Measurements from ENCODE around the gene NUDT19.
"Not testable (repeated sequence)": the region's sequence is repeated elsewhere in the genome, so short reads cannot be mapped to it uniquely, and the experiment has no call there.

NUDT19 gene

DNA sequence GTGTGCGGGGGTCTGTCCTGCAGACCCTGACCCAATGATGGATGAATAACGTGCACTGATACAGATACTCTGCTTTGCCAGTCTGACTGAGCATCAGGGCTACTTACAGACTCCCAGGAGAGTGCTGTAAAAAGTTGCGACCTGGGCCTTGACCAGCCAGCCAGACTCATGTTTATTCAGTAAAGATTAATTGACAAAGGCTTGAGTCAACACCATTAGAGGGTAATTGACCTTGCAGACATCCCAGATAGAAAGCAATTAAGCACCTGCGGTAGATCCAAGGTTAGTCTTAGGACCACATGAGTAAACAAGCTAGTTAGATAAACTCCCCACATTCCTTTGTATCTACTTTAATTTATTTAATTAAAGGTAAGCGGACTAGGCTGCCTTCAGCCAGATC is 10.4 kb downstream of the NUDT19 start:
- no peak overlapping the region for H3K4me3 ChIP-seq
- TF ChIP-seq, protein P1, sequence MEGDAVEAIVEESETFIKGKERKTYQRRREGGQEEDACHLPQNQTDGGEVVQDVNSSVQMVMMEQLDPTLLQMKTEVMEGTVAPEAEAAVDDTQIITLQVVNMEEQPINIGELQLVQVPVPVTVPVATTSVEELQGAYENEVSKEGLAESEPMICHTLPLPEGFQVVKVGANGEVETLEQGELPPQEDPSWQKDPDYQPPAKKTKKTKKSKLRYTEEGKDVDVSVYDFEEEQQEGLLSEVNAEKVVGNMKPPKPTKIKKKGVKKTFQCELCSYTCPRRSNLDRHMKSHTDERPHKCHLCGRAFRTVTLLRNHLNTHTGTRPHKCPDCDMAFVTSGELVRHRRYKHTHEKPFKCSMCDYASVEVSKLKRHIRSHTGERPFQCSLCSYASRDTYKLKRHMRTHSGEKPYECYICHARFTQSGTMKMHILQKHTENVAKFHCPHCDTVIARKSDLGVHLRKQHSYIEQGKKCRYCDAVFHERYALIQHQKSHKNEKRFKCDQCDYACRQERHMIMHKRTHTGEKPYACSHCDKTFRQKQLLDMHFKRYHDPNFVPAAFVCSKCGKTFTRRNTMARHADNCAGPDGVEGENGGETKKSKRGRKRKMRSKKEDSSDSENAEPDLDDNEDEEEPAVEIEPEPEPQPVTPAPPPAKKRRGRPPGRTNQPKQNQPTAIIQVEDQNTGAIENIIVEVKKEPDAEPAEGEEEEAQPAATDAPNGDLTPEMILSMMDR (IDR thresholded peaks at IDR 0.05), result no peak
- H3K27ac ChIP-seq, result no peak overlapping the region
- no peak for DNase-seq (ENCODE audit: low spot score)

DNA sequence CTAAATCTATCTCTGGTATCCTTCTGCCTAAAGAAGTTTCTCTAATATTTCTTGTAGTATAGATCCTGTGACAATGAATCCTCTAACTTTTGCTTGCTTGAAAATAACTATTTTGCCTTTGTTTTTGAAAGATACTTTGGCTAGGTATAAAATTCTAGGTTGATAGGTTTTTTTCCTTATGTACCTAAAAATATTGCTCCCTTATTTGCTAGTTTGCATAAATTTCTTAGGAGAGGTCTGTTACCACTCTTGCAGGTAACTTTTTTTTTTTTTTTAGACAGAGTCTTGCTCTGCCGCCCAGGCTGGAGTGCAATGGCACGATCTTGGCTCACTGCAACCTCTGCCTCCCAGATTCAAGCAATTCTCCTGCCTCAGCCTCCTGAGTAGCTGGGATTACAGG is 12.4 kb downstream of the NUDT19 start:
- not testable (repeated sequence) for DNase-seq (ENCODE audit: low spot score); H3K4me3 ChIP-seq

DNA sequence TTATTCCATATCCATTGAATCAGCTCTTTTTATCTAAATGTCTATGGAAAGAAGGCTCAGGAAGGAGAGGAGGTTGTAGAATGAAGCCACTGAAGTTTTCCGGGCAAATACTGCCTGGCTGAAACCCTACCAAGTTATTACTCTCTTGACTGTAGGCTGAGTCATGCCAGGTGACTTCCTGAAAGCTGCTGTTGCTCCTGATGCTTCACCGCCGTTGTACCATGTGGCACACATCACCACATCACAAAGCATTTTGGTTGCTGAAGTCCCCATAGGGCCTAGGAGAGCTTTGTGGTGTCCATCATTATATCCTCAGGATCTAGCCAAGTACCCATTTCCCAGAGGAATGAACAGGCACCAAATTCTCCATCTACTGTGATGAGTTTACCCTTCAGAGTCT is 16.8 kb downstream of the NUDT19 start:
- DNase-seq (ENCODE audit: low spot score), result no peak
- TF ChIP-seq, protein P1 (IDR thresholded peaks at IDR 0.05), result no peak
- H3K4me3 ChIP-seq, result no peak overlapping the region
- H3K27ac ChIP-seq, result no peak overlapping the region

More for the DNA sequence above, 12.4 kb downstream of the NUDT19 start:
- not testable (repeated sequence) for H3K27ac ChIP-seq

DNA sequence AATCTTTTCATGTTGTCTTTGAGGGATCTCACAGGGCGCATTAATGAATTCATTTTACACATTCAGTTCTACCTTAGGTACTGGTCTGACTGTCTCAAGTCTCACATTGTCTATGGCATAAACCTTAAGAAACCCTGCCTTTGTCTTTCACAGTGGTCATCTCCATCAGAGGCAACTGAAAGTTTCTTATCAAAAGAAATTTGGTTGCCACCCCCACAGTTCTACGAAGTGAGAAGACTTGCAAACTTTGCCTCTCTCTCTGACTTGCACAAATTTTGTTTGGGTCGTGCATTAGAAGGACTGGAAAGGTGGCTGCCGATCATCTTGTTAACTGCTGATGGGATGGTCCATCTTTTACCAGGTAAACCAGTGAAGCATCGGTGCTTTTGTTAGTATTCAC is 17.4 kb downstream of the NUDT19 start:
- TF ChIP-seq, protein P1 (IDR thresholded peaks at IDR 0.05), result no peak
- DNase-seq (ENCODE audit: low spot score), result no peak
- Histone ChIP-seq H3K4me3 (no peak overlapping the region), H3K27ac (no peak overlapping the region)

GRCh38 chr19:32711747-32712146 is 20.1 kb downstream of the NUDT19 start:
- Histone ChIP-seq H3K27ac (no peak overlapping the region), H3K4me3 (no peak overlapping the region)
- DNase-seq (ENCODE audit: low spot score), result no peak
- TF ChIP-seq, protein P1 (IDR thresholded peaks at IDR 0.05), result no peak

GRCh38 chr19:32716203-32716602 is 24.6 kb downstream of the NUDT19 start:
- not testable (repeated sequence) for DNase-seq (ENCODE audit: low spot score); H3K4me3 ChIP-seq; H3K27ac ChIP-seq

DNA sequence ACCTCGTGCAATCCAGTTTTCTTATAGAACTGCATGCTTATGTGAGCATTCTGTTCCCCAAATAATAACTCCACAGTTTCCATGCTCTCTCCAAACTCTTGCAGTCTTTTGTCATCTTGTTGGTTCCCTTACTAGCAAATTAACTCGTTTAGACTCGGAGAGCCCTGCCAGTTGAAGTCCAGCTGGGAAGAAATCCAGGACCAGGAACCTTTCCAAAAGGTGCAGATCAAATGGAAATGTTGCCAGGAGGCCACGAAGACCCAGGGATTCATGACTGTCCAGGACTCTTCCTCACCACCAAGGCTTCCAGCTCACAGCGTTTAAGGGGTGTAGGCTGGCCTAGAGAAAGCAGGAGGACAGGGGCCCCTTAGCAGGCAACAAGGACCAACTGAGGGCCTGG is 25.9 kb downstream of the NUDT19 start:
- TF ChIP-seq, protein P1 (IDR thresholded peaks at IDR 0.05), result no peak
- no peak for DNase-seq (ENCODE audit: low spot score)
- Histone ChIP-seq H3K27ac (no peak overlapping the region), H3K4me3 (no peak overlapping the region)

DNA sequence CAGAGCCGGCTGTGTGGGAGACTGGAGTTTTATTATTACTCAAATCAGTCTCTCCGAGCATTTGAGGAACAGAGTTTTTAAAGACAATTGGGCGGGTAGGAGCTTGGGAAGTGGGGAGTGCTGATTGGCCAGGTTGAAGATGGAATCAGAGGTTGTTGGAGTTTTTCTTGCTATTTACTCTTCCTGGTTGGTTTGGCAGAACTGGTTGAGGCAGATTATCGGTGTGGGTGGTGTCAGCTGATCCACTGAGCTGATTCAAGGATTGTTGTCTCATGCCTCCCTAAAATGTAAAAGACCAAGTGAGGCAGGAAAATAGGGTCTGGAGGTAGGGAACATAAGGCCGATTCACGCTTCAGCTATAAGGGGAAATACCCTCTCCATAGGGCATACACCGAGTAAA is 26.7 kb downstream of the NUDT19 start:
- DNase-seq (ENCODE audit: low spot score), result no peak
- no peak overlapping the region for H3K27ac ChIP-seq
- TF ChIP-seq, protein P1 (IDR thresholded peaks at IDR 0.05), result no peak

More for the DNA sequence above, 26.7 kb downstream of the NUDT19 start:
- H3K4me3 ChIP-seq, result no peak overlapping the region
